Measurements from ENCODE around the gene PTPRK.

PTPRK gene

DNA sequence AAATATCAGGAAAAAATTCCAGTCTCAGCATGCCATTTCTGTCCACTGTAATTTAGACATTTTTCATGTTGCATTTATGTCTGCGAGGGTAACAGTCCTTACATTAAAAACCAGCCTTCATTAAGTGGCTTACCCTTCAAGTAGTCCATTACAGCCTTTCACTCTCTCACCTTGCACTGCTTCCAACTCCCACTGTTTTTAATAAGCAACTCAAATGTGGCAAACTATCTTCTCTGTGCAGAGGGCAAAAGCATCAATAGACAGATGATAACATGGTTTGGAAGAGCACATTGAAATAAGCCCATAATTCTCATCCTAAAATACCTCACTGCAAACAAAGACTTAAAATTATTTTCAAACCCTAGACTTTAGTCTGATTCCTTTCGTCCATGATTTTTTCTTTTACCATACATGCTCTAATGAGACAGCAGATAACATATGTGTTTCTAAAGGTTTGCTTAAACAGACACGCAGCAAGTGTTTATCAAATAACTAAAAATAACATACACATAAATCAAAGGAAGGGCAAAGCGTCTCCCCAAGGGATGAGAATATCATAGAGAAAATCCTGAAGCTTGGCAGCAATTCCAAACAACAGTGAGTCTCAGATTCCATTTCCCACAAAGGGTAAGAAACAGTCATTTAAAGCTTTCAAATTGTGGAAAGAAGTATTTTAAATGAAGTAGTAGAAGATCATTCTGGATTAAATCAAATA, 130.4 kb downstream of the PTPRK start:
- no peak for DNase-seq (ENCODE audit: low read depth in 2 of 2)

DNA sequence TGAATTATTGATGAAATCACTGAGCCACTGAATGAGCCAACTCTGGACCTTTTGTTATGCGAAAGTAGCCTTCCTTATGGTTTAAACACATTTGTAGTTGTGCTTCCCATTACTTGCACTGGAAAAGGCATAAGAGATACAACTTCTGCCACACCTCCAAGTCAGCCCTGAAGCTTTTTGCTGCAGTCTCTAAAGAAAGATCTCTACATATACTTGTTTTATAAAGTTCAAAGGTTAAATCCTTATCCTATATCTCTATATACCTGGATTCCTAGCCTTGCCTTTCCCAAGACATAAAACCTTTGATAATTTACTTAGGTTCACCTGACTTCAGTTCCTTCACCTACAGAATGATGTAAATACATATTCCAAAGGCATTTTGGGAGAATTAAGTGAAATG, 132.0 kb downstream of the PTPRK start:
- no peak for DNase-seq (ENCODE audit: low read depth in 2 of 2)

GRCh38 chr6:128380891-128381290, 139.5 kb downstream of the PTPRK start:
- DNase-seq (ENCODE audit: low read depth in 2 of 2): no peak

GRCh38 chr6:128379577-128379976, 140.8 kb downstream of the PTPRK start:
- DNase-seq (ENCODE audit: low read depth in 2 of 2): no peak

- no peak for DNase-seq (ENCODE audit: low read depth in 2 of 2)
Observed at GRCh38 chr6:128376952-128377503, 143.4 kb downstream of the PTPRK start.

- no peak for DNase-seq (ENCODE audit: low read depth in 2 of 2)
Observed at GRCh38 chr6:128371136-128371535, 149.3 kb downstream of the PTPRK start.

GRCh38 chr6:128370072-128370471, 150.3 kb downstream of the PTPRK start:
- no peak for DNase-seq (ENCODE audit: low read depth in 2 of 2)

GRCh38 chr6:128368213-128368944, 152.0 kb downstream of the PTPRK start:
- no peak for DNase-seq (ENCODE audit: low read depth in 2 of 2)

GRCh38 chr6:128367437-128367836, 153.0 kb downstream of the PTPRK start:
- DNase-seq (ENCODE audit: low read depth in 2 of 2): no peak

- DNase-seq (ENCODE audit: low read depth in 2 of 2): no peak
Observed at GRCh38 chr6:128365520-128366160, 154.8 kb downstream of the PTPRK start.

DNA sequence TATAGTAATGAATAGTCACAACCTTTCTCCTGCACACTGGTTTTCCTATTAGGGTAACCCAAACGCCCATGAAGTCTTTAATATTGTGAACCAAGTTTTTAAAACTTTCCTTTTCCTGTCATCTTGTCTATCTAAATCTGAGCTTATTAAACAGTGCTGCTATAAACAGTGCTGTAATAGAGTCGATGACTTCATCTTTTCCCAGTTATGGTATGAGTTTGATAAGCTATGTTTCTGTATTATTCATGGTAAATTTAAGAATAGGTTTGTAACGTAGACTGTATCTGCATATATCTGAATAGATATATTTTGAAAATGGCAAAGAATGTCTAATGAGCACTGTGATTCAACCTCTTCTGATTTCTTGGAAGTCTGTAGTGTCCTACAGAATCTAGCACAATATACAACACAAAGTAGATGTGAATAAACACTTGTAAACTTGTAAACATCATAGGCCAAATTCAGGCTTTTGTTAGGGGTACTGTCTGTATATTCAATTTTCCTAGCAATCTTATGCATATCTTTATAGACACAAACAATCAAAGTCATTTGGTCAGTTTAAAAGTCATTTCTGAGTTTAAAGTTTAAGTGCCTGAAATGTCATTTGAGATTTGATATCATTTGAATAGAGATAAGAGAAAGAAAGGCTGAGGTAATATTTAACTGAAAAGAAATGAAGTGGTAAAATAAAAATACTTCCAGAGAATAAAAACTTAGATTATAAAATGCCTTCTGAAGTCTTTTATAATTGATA, 155.5 kb downstream of the PTPRK start:
- no peak for DNase-seq (ENCODE audit: low read depth in 2 of 2)

- no peak for DNase-seq (ENCODE audit: low read depth in 2 of 2)
Observed at GRCh38 chr6:128363020-128363813, 157.2 kb downstream of the PTPRK start.

GRCh38 chr6:128361378-128361777, 159.0 kb downstream of the PTPRK start:
- no peak for DNase-seq (ENCODE audit: low read depth in 2 of 2)

DNA sequence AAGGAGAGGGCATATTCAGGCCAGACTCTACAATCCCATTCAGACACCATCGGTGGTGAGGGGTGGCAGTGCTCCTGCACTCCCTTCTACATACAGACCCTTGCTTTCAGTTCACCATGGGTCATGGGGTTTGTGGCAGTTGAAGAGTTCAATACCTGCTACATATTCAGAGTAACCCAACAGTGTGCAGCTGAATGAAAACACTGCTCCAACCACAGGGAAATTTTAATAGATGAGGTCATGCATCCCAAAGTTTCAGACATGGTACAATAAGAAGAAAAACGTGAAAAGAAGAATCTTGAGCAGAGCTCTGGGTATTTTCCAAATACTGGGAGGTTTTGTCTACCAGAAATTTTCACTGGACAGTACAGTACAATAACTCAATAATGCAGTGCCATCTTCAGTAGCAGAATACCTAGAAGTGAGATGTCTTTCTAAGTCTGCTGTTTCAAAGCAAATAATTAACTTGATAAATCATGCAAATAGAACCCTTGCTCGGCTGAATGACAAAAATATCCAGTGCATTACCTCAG, 162.1 kb downstream of the PTPRK start:
- DNase-seq (ENCODE audit: low read depth in 2 of 2): no peak

- no peak for DNase-seq (ENCODE audit: low read depth in 2 of 2)
Observed at GRCh38 chr6:128357392-128358130, 162.8 kb downstream of the PTPRK start.

DNA sequence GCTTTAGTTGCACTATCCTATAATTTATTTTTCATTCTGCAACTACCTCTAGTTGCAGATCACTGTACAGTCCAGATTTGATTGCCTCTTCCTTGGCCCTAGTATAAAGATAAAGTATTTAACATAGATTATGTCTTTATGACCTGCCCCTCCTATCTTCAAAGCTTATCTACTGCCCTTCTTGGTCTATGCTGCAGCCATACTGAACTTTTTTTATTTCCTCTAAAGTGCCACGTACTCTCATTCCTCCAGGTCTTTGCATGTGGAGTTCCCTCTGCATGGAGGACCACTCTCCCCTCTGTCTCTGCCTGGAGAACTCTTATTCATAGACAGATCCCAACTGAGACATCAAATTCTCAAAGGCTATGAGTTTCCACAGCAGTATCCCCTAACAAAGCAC, 168.0 kb downstream of the PTPRK start:
- DNase-seq (ENCODE audit: low read depth in 2 of 2): no peak

- DNase-seq (ENCODE audit: low read depth in 2 of 2): no peak
Observed at GRCh38 chr6:128351255-128351514, 169.2 kb downstream of the PTPRK start.

GRCh38 chr6:128350416-128351254, 169.8 kb downstream of the PTPRK start:
- DNase-seq (ENCODE audit: low read depth in 2 of 2): no peak

DNA sequence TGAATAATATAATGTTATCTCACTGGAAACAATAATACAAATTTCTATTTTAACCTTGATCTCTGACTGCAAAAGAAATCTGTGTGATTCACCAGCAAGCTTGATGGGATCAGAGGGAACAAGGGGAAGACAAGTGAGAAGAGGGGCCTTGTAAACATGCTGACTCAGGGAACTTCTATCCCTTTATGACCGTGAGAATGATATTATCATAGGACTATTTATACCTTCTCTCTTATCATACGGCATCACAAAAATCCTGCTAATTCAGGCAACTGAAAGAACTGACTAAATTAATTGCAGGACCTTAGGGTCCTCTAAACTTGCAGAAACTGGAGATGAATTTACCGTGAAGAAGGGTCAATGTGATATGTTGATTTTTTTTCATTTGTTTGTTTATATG, 173.3 kb downstream of the PTPRK start:
- DNase-seq (ENCODE audit: low read depth in 2 of 2): no peak
